HepG2 (cell line): ENCODE results near the gene DNAAF9. TPM values are rescaled to one million over a fixed set of nuclear protein-coding genes. Genes with fewer than 3 reads are reported as not detected.

ENCODE experiments used
- DMAP1 ChIP-seq: IDR thresholded peaks from 2 replicates; pipeline ENCODE4 v1.6.1; 2016
- HDAC6 ChIP-seq: fragments of 200-600 bp; sonication (generic); IDR thresholded peaks from 2 replicates; pipeline ENCODE4 v1.7.0; 2017; ENCODE audit warnings: mild to moderate bottlenecking, antibody characterized with exemption, low read length, low read depth
- HMGA1 ChIP-seq: sonication (generic); formaldehyde crosslinking; conservative IDR thresholded peaks from 2 replicates; pipeline ENCODE4 v1.4.0; 2020; ENCODE audit warnings: missing genetic modification reagents
- HNRNPL ChIP-seq: fragments of 200-400 bp; formaldehyde crosslinking; IDR thresholded peaks from 2 replicates; pipeline ENCODE4 v1.6.1; 2017; ENCODE audit warnings: mild to moderate bottlenecking, low read depth, low read length
- PAF1 ChIP-seq: IDR thresholded peaks from 2 replicates; pipeline ENCODE4 v1.6.1; 2016; ENCODE audit warnings: missing genetic modification reagents, missing compliant biosample characterization
- SMAD1 ChIP-seq: sonication (generic); formaldehyde crosslinking; IDR thresholded peaks from 2 replicates; pipeline ENCODE4 v1.4.0; 2020; ENCODE audit warnings: missing genetic modification reagents, low read depth, mild to moderate bottlenecking, borderline replicate concordance
- SMC3 ChIP-seq: IDR thresholded peaks from 2 replicates; pipeline ENCODE4 v1.6.1; 2011; ENCODE audit warnings: low read length, improper control_type of control experiment
- TCF7L2 ChIP-seq: IDR thresholded peaks from 2 replicates; pipeline ENCODE4 v1.6.1; 2011; ENCODE audit warnings: mild to moderate bottlenecking, low read depth, low read length, moderate library complexity
- ZNF263 ChIP-seq: sonication (generic); formaldehyde crosslinking; IDR thresholded peaks from 2 replicates; pipeline ENCODE4 v1.4.0; 2020; ENCODE audit warnings: missing genetic modification reagents
- ZNF510 ChIP-seq: sonication (generic); formaldehyde crosslinking; IDR thresholded peaks from 2 replicates; pipeline ENCODE4 v1.4.0; 2020; ENCODE audit warnings: low read depth, mild to moderate bottlenecking, missing genetic modification reagents
- polyA plus RNA-seq, 8 experiments: library from polyadenylated mRNA; depleted of rRNA in 3 of 8; stranded (reverse) in 7 of 8; unstranded in 1 of 8; fragments of >200 nt; fragmentation: Illumina TruSeq in 4 of 8; extraction: Trizol in 4 of 8; gene quantifications; 2 replicates each; pipeline versions ENCODE4 v1.2.1 to v1.2.3, GENCODE V29; 2011 to 2016; ENCODE audit warnings: low read depth in 4 of 8, missing spikeins in 1 of 8, mixed read lengths in 1 of 8; ENCODE audit not compliant: insufficient read depth in 1 of 8
- total RNA-seq, 5 experiments: library from RNA; depleted of rRNA; stranded (reverse); fragments of >200 nt; fragmentation: Illumina TruSeq; extraction: Trizol; gene quantifications; 2 replicates each; pipeline ENCODE4 v1.2.3, GENCODE V29; 2016; ENCODE audit warnings: low read depth in 1 of 5
- TF ChIP-seq, protein P1 (sequence below), 2 experiments: fragments of 450-650 bp in 1 of 2; sonication (generic) in 1 of 2; formaldehyde crosslinking in 1 of 2; IDR thresholded peaks; 2 replicates each; pipeline versions ENCODE4 v1.6.1 to v1.8.0; 2016 to 2022; ENCODE audit warnings: antibody characterized with exemption in 1 of 2, mild to moderate bottlenecking in 1 of 2, missing genetic modification reagents in 1 of 2
- TF ChIP-seq, protein P2 (sequence below): sonication (generic); formaldehyde crosslinking; IDR thresholded peaks from 2 replicates; pipeline ENCODE4 v1.5.0; 2020; ENCODE audit warnings: mild to moderate bottlenecking, missing genetic modification reagents
- TF ChIP-seq, protein P3 (sequence below): sonication (generic); formaldehyde crosslinking; IDR thresholded peaks from 2 replicates; pipeline ENCODE4 v1.8.0; 2022; ENCODE audit warnings: missing genetic modification reagents, low read depth, mild to moderate bottlenecking, borderline replicate concordance
- TF ChIP-seq, protein P4 (sequence below): sonication (generic); formaldehyde crosslinking; IDR thresholded peaks from 2 replicates; pipeline ENCODE4 v1.4.0; 2020; ENCODE audit warnings: missing genetic modification reagents

DNAAF9 gene
- total and polyA plus RNA-seq, 2 of the 13 experiments (the other 11 are each of a cell fraction or from before 2014, with no cell fraction given), result 10.5 to 14.9 TPM

DNA sequence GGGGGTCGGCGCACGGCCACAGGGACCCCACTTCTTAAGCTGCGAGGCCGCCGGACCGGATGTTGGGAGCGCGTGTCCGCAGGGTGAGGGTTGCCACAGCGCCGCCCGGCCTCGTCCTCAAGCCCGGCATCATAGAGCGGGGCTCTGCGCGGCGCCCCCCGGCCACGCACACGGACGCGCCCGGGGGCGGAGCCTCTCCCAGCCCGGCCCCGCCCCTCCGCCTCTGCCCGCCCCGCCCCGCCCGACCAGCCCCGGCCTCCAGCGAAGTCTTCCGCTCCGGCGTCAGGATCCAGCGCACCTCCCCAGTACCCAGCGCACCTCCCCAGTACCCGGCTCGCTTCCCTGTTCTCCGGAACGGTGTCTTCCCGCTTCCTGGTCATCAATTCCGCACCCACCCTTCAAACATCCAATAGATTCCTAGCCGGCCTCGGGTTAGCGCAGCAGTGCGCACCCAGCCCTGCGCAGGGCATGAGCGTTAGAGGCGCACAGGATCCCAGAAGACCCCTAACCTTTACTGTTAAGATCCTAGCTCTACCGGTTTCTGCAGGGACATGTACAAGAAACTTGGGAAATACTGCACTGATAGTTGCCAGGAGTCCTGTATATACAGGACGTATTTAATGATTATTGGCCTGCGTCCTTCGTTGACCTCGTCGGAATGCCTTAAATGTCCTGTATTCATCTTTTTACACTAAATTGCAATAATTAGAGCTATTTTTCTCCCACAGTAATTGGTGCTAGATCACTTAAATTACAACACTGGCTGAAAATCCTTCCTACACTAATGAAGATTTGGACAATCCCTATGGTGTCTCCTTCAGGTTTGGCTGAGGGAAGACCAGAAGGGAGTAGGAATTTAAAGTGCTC is 535 bp upstream of the DNAAF9 start (continued):
- TF ChIP-seq, protein P1, sequence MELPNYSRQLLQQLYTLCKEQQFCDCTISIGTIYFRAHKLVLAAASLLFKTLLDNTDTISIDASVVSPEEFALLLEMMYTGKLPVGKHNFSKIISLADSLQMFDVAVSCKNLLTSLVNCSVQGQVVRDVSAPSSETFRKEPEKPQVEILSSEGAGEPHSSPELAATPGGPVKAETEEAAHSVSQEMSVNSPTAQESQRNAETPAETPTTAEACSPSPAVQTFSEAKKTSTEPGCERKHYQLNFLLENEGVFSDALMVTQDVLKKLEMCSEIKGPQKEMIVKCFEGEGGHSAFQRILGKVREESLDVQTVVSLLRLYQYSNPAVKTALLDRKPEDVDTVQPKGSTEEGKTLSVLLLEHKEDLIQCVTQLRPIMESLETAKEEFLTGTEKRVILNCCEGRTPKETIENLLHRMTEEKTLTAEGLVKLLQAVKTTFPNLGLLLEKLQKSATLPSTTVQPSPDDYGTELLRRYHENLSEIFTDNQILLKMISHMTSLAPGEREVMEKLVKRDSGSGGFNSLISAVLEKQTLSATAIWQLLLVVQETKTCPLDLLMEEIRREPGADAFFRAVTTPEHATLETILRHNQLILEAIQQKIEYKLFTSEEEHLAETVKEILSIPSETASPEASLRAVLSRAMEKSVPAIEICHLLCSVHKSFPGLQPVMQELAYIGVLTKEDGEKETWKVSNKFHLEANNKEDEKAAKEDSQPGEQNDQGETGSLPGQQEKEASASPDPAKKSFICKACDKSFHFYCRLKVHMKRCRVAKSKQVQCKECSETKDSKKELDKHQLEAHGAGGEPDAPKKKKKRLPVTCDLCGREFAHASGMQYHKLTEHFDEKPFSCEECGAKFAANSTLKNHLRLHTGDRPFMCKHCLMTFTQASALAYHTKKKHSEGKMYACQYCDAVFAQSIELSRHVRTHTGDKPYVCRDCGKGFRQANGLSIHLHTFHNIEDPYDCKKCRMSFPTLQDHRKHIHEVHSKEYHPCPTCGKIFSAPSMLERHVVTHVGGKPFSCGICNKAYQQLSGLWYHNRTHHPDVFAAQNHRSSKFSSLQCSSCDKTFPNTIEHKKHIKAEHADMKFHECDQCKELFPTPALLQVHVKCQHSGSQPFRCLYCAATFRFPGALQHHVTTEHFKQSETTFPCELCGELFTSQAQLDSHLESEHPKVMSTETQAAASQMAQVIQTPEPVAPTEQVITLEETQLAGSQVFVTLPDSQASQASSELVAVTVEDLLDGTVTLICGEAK (IDR thresholded peaks at IDR 0.05), result no peak
- TF ChIP-seq, protein P1 (CRISPR knock-in tag; IDR thresholded peaks at IDR 0.05), result peak; percentile 41; the same call in 1 of the 2 replicates
- TF ChIP-seq HNRNPL, result no peak
- no peak for TF ChIP-seq PAF1 (CRISPR knock-in tag)
- TF ChIP-seq TCF7L2, result no peak
- no peak for TF ChIP-seq SMC3
- no peak for TF ChIP-seq SMAD1 (CRISPR knock-in tag)
- TF ChIP-seq, protein P2, sequence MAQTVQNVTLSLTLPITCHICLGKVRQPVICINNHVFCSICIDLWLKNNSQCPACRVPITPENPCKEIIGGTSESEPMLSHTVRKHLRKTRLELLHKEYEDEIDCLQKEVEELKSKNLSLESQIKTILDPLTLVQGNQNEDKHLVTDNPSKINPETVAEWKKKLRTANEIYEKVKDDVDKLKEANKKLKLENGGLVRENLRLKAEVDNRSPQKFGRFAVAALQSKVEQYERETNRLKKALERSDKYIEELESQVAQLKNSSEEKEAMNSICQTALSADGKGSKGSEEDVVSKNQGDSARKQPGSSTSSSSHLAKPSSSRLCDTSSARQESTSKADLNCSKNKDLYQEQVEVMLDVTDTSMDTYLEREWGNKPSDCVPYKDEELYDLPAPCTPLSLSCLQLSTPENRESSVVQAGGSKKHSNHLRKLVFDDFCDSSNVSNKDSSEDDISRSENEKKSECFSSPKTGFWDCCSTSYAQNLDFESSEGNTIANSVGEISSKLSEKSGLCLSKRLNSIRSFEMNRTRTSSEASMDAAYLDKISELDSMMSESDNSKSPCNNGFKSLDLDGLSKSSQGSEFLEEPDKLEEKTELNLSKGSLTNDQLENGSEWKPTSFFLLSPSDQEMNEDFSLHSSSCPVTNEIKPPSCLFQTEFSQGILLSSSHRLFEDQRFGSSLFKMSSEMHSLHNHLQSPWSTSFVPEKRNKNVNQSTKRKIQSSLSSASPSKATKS (CRISPR knock-in tag), result no peak
- peak; percentile 60; the same call in 1 of the 2 replicates for TF ChIP-seq DMAP1 (CRISPR knock-in tag)
- TF ChIP-seq ZNF510, result no peak
- TF ChIP-seq ZNF263 (CRISPR knock-in tag), result peak; percentile 56; the same call in 1 of the 2 replicates
- TF ChIP-seq, protein P3, sequence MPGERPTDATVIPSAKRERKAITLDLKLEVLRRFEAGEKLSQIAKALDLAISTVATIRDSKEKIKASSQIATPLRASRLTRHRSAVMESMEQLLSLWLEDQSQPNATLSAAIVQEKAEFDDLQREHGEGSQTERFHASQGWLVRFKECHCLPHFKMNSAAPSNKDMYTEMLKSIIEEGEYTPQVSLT (CRISPR knock-in tag), result no peak
- TF ChIP-seq HMGA1, result no peak
- TF ChIP-seq, protein P4, sequence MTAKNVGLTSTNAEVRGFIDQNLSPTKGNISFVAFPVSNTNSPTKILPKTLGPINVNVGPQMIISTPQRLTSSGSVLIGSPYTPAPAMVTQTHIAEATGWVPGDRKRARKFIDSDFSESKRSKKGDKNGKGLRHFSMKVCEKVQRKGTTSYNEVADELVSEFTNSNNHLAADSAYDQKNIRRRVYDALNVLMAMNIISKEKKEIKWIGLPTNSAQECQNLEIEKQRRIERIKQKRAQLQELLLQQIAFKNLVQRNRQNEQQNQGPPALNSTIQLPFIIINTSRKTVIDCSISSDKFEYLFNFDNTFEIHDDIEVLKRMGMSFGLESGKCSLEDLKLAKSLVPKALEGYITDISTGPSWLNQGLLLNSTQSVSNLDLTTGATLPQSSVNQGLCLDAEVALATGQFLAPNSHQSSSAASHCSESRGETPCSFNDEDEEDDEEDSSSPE (CRISPR knock-in tag), result 0 out of 2 replicates have a peak, but pooled peaks have one; percentile 19
- TF ChIP-seq HDAC6, result no peak
